GM13977 (cell line): ENCODE data around the gene RNF148.

ENCODE experiments used
- DNase-seq: peaks from one replicate; pipeline ENCODE4 v3.0.0; 2012; ENCODE audit warnings: low spot score
- CTCF ChIP-seq: IDR thresholded peaks from 2 replicates; pipeline ENCODE4 v1.5.1; 2012; ENCODE audit warnings: mild to moderate bottlenecking, control low read depth; ENCODE audit not compliant: insufficient read depth; ENCODE audit errors: extremely low read depth, missing control alignments
- in situ Hi-C: fragments of 300-500 bp; cut with MboI; formaldehyde crosslinking; loops from one replicate; pipeline ENCODE4 v1.12.0; 2022; ENCODE audit warnings: low sequenced_read_pairs, low pct_unique_long_range_greater_than_20kb, mixed read lengths, inconsistent platforms; ENCODE audit not compliant: unreplicated experiment

Gene RNF148, protein sequence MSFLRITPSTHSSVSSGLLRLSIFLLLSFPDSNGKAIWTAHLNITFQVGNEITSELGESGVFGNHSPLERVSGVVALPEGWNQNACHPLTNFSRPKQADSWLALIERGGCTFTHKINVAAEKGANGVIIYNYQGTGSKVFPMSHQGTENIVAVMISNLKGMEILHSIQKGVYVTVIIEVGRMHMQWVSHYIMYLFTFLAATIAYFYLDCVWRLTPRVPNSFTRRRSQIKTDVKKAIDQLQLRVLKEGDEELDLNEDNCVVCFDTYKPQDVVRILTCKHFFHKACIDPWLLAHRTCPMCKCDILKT

GRCh38 chr7:122702872-122703510 lies at the start of gene RNF148:
TSS of gene RNF148 (minus strand) at chr7:122702922. CDS start at chr7:122702750, 172 bp downstream.
- in situ Hi-C loops: no loop called here

DNA sequence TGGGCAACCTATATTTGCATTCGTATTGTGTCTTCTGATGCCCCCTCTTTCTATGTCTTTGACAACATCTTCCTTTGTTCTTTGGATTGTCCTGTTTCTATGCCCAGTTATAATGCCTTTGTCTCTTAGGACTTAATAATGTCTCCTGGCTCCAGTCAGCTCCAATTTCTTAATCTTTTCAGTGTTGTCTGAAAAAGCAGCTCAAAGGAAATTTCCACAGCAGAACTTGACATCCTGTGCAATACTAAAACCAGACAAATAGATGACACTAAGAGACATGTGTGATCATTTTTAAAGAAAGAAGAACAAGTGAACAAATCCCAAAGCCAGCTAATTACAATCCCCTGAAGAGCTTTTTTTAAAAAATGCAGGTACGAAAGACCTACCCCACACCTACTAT lies 47.7 kb upstream of the RNF148 start:
- no peak for TF ChIP-seq CTCF
- in situ Hi-C loops: no loop called here
- no peak for DNase-seq

More at GRCh38 chr7:122702872-122703510, at the start of gene RNF148:
- no peak for TF ChIP-seq CTCF
- DNase-seq: no peak

GRCh38 chr7:122748195-122748594 lies 45.5 kb upstream of the RNF148 start:
- in situ Hi-C loops: no loop called here
- TF ChIP-seq CTCF: no peak
- DNase-seq: no peak

DNA sequence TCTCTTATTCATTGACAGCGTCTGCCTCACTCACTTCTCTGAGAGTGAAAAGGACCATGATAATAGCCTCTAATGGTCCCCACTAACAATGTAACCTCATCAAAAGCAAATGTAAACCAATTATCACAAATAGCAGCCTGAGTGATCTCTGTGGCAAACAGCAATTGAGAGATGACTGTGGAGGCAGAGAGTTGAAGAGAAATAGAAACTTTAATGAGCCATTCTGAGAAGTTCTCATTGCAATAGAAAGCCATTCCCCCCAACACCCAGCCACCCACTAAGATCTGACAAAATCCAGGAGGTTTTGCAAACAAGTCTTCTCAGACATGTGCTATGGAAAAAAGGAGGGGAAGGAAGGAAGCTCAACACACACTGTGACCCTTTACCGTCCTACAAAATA lies 44.2 kb upstream of the RNF148 start:
- in situ Hi-C loops: no loop called here
- no peak for DNase-seq
- TF ChIP-seq CTCF: no peak

DNA sequence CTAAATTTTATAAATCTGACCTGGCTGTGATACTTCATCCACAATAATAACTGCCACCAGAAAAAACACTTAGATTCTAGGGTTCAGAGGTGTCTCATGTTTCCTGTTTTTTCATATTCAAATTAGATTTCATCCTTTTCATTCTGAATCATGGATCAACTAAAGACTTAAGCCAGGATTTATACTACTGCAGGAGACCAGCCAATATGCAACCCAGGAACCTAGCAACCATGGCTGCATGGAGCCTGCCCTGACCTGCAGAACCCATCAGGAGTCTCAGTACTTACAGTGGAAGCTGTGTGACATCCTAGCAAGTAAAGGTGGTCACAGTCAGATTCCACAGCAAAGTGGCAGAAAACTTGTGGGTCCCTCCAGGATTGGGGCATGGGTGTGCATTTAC lies 40.5 kb upstream of the RNF148 start:
- no peak for TF ChIP-seq CTCF
- in situ Hi-C loops: no loop called here
- DNase-seq: no peak

- in situ Hi-C loops: no loop called here
- DNase-seq: no peak
- no peak for TF ChIP-seq CTCF
These were observed 36.2 kb upstream of the RNF148 start for GRCh38 chr7:122738947-122739346.
